Measurements from ENCODE around the gene NLGN2. TPM values are rescaled to one million over a fixed set of nuclear protein-coding genes. Genes with fewer than 3 reads are reported as not detected.

The NLGN2 gene
- total RNA-seq, 2 experiments from 2014 or later: 8.0 to 8.7 TPM

- Mint-ChIP-seq H3K27me3 (peaks cover 32% of the 10 kb centered on the region), H3K9me3 (peaks cover 5% of the 10 kb centered on the region), H3K36me3 (peaks cover 5% of the 10 kb centered on the region), H3K4me1 (peaks cover 11% of the 10 kb centered on the region), H3K4me3 (no peak overlapping the region), H3K27ac (no peak overlapping the region)
- DNase-seq (no peak), ATAC-seq (ENCODE audit: low read depth) (no peak)
- POLR2A ChIA-PET: no interaction called here
These were observed 24.7 kb upstream of the NLGN2 start for GRCh38 chr17:7382901-7383300.

- peak overlapping the region; percentile 41 for H3K4me3 Mint-ChIP-seq
- no peak overlapping the region for H3K27ac Mint-ChIP-seq
- POLR2A ChIA-PET: interaction anchor here (1.4 to 1.9 kb wide), 3 partner anchors 10 to 54 kb away, joined by 3 to 19 read pairs (median 4); partner anchors contain the start of gene PLSCR3
- no peak for ATAC-seq (ENCODE audit: low read depth)
- peaks cover 5% of the 10 kb centered on the region for H3K9me3 Mint-ChIP-seq
- DNase-seq: no peak
- H3K36me3 Mint-ChIP-seq: peaks cover 5% of the 10 kb centered on the region
- peaks cover 11% of the 10 kb centered on the region for H3K4me1 Mint-ChIP-seq
- H3K27me3 Mint-ChIP-seq: peaks cover 32% of the 10 kb centered on the region
These were observed 24.3 kb upstream of the NLGN2 start for GRCh38 chr17:7383371-7383741.

- peaks cover 5% of the 10 kb centered on the region for H3K9me3 Mint-ChIP-seq
- H3K4me1 Mint-ChIP-seq: peaks cover 11% of the 10 kb centered on the region
- peak; percentile 97 for ATAC-seq (ENCODE audit: low read depth)
- H3K36me3 Mint-ChIP-seq: peaks cover 5% of the 10 kb centered on the region
- POLR2A ChIA-PET: interaction anchor here (0.5 to 2.2 kb wide), 15 partner anchors 9 to 304 kb away, joined by 3 to 19 read pairs (median 3); partner anchors contain the start of genes GPS2, PLSCR3, TMEM102 and TMEM256
- peak overlapping the region; percentile 76 for H3K4me3 Mint-ChIP-seq
- H3K27me3 Mint-ChIP-seq: peaks cover 31% of the 10 kb centered on the region
- H3K27ac Mint-ChIP-seq: peak overlapping the region; percentile 63
- peak; percentile 86 for DNase-seq
These were observed 23.7 kb upstream of the NLGN2 start for GRCh38 chr17:7383742-7384488.

DNA sequence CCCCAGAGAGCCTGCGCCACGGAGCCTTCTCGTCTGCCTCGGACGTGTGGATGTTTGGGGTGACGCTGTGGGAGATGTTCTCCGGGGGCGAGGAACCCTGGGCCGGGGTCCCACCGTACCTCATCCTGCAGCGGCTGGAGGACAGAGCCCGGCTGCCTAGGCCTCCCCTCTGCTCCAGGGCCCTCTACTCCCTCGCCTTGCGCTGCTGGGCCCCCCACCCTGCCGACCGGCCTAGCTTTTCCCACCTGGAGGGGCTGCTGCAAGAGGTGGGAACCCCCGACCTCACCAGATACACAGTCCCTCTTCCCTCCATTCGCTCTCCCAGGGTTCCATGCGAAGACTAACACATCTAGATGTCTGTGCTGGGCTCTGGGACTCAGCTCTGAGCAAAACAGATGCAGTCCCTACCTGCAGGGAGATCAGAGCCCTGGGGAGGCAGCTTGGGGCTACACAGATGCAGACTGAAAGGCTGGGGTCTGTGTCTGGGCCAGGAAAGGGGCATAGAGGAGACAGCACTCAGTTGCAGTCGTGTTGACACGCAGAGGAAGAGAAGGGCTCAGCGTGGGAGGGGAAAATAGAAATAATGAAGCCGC lies 23.1 kb upstream of the NLGN2 start:
- DNase-seq (no peak), ATAC-seq (ENCODE audit: low read depth) (no peak)
- Mint-ChIP-seq H3K27ac (peak overlapping the region; percentile 63), H3K36me3 (no peaks in the 10 kb centered on the region), H3K9me3 (no peaks in the 10 kb centered on the region), H3K4me1 (peaks cover 11% of the 10 kb centered on the region), H3K4me3 (peak overlapping the region; percentile 76), H3K27me3 (peaks cover 26% of the 10 kb centered on the region)
- POLR2A ChIA-PET: interaction anchor here (0.5 to 2.2 kb wide), 15 partner anchors 9 to 303 kb away, joined by 3 to 19 read pairs (median 3); partner anchors contain the start of genes GPS2, PLSCR3, TMEM102 and TMEM256

GRCh38 chr17:7388856-7389255 lies 18.8 kb upstream of the NLGN2 start:
- Mint-ChIP-seq H3K27me3 (no peaks in the 10 kb centered on the region), H3K36me3 (peaks cover 6% of the 10 kb centered on the region), H3K4me1 (peaks cover 19% of the 10 kb centered on the region), H3K9me3 (no peaks in the 10 kb centered on the region), H3K4me3 (no peak overlapping the region), H3K27ac (no peak overlapping the region)
- ATAC-seq (ENCODE audit: low read depth) (no peak), DNase-seq (no peak)
- POLR2A ChIA-PET: interaction anchor here (0.8 kb wide), 2 partner anchors 15 to 37 kb away, joined by 3 read pairs; partner anchors contain the start of gene TMEM256

GRCh38 chr17:7389924-7390910 lies 17.4 kb upstream of the NLGN2 start:
- no peak overlapping the region for H3K27ac Mint-ChIP-seq
- H3K27me3 Mint-ChIP-seq: no peaks in the 10 kb centered on the region

DNA sequence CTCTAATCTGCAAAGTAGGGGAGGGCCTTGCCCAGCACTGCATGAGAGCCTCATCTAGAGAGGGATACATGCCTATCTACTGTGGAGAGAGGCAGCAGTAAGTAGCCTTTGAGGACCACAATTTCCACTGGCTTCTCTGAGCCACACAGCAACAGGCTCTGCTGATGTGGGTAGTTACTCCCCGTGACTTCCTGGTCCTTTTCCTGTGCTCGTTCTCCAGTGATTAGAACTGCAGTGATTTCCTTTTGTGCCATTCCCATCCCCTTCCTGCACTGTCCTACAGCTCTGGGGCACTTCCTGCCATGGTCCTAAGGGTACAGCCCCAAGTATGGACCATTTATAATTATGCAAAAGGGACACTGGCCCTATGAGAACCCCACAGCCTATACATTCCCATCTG lies 16.3 kb upstream of the NLGN2 start:
- Mint-ChIP-seq H3K4me1 (peaks cover 19% of the 10 kb centered on the region), H3K9me3 (no peaks in the 10 kb centered on the region), H3K27me3 (no peaks in the 10 kb centered on the region), H3K27ac (no peak overlapping the region), H3K36me3 (peaks cover 6% of the 10 kb centered on the region), H3K4me3 (no peak overlapping the region)
- POLR2A ChIA-PET: interaction anchor here (0.5 to 1.2 kb wide), 2 partner anchors 9 to 13 kb away, joined by 4 read pairs; partner anchors contain the start of gene TMEM256
- ATAC-seq (ENCODE audit: low read depth): no peak
- DNase-seq: no peak

More at GRCh38 chr17:7389924-7390910, 17.4 kb upstream of the NLGN2 start:
- DNase-seq (no peak), ATAC-seq (ENCODE audit: low read depth) (no peak)
- Mint-ChIP-seq H3K36me3 (peaks cover 6% of the 10 kb centered on the region), H3K9me3 (no peaks in the 10 kb centered on the region), H3K4me1 (peaks cover 19% of the 10 kb centered on the region), H3K4me3 (no peak overlapping the region)
- POLR2A ChIA-PET: interaction anchor here (1.2 kb wide), 1 partner anchor 14 kb away, joined by 4 read pairs; the partner anchor contains the start of gene TMEM256

DNA sequence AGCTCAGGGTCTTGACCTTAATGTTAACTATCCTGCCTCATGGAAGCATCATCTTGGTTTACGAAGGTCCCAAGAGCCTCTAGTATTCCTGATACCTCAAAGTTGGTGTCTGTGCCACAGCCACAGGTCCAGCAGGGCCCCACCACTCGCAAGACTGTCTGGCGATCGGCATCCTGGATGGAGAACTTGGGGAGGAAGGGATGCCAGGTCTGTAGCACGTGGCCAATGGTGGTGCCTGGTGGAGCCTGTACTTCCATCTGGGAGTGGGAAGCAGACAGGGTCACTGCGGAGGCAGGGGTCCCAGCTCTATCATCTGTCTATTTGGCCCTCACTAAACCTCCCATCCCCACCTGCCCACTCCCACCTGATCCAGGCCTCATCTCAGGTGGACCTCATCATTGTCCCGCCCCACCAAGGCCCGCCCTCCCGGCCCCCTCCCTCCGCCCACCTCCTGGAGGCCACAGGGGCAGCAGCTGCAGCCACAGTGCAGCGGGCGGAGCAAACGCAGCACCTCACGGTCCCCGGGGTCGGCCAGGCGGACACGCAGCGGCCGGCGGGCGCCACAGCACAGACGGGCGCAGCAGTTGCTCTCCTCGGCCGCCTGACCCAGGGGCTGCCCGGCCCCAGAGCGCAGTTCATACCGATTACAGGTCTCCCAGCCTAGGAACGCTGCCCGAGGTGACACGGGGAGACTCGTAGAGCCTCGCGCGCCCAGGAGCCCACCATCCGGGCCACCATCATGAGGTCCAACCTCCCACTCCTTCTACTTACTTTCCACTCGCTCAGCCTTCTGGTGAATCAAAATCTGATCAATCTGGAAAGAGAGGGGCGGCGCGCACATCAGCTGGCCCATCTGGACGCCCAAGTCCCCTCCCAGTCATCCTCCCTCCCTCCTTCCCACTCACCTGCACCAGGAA lies 14.7 kb upstream of the NLGN2 start:
- Mint-ChIP-seq H3K4me1 (peaks cover 19% of the 10 kb centered on the region), H3K4me3 (peak overlapping the region; percentile 95), H3K27me3 (no peaks in the 10 kb centered on the region), H3K9me3 (no peaks in the 10 kb centered on the region), H3K27ac (peak overlapping the region; percentile 58), H3K36me3 (peaks cover 6% of the 10 kb centered on the region)
- no peak for DNase-seq
- no peak for ATAC-seq (ENCODE audit: low read depth)
- POLR2A ChIA-PET: interaction anchor here (2.0 to 2.4 kb wide), 2 partner anchors 9 to 43 kb away, joined by 7 to 19 read pairs; no protein-coding TSS in a partner anchor

DNA sequence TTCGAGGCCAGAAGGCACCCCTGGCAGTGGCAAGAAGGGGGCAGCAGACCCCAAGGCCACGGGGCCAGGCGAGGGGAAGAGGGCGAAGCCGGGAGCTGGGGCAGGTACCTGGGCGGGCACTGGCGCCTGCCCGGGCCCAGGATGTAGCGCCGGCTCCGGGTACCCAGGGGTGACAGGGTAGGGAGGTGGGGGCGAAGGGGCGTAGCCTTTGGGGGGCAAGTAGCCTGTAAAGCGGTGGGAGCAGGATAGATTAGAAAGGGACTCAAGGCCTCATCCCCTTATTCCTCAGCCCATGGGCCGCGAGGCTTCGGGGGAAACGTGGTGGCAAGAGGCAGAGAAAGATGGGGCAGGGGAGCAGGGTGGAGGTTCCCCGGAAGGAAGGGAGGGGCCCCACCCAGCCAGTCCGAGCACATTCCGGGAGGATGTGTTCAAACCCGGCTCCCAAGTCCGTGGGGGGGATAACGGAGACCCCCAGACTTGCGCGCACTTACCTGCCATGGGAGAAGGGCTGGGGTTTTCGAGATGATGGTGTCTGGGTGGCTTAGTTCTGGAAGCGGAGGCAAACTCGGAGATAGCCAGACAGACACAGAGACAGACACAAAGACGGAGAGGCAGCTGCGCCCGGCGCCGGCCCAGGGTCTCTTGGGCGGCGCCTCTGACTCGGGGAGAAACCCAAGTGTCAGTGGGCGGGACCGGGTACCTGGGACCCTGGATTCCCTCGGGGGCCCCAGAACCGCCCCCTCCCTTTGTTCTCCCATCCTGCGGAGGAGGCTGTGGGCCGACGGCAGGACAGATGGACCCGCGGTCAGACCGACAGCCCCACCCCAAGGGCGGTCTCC lies 13.8 kb upstream of the NLGN2 start:
- H3K36me3 Mint-ChIP-seq: peaks cover 6% of the 10 kb centered on the region
- POLR2A ChIA-PET: interaction anchor here (0.6 to 2.4 kb wide), 8 partner anchors 9 to 159 kb away, joined by 3 to 25 read pairs (median 5); partner anchors contain the start of genes ACAP1 and TMEM256
- H3K4me3 Mint-ChIP-seq: peak overlapping the region; percentile 95
- peak; percentile 61 for DNase-seq
- H3K9me3 Mint-ChIP-seq: no peaks in the 10 kb centered on the region
- H3K4me1 Mint-ChIP-seq: peaks cover 19% of the 10 kb centered on the region
- peak overlapping the region; percentile 89 for H3K27ac Mint-ChIP-seq
- ATAC-seq (ENCODE audit: low read depth): peak; percentile 41
- H3K27me3 Mint-ChIP-seq: no peaks in the 10 kb centered on the region

DNA sequence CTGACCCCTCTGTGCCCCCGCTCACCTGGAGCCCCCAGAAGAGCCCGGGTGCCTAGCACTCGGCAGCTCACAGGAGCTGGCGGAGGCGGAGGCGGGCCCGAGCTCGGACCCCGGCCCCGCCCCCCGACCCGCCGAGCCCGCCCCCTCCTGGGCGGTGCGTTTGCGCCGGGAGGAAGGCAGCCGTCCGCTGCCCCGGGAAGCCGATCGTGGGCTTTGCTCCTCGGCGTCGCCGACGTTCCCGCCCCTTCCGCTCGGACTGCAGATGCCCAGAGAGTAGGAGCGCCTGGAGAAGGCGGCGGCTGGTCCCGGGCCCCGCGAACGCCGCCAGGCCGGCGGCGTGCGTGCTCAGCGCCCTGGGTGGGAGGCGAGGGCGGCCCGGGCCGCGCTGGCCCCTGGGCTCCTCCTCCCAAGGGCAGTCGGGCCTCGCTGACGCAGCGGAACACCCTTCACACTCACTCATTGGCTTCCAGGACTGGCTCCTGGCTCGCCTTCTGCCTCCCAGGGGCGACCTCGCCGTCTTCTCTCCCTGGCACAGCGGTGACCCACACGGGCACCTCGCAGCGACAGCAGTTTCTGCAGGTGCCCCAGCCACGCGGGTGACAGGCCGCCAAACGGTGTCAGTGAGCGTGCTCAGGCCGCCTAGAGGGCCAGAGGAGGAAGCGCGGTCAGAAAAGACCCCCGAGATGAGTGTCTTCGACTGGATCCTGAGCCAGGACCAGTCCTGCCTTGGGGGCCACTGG lies 13.0 kb upstream of the NLGN2 start, which contains the start of gene PLSCR3:
PLSCR3 (minus strand) TSS at position 74 of the 740 bp plus-strand sequence. CDS start 415 bp downstream, outside the sequence.
- Mint-ChIP-seq H3K4me3 (peak within 1 kb of the TSS; percentile 95), H3K27ac (peak within 1 kb of the TSS; percentile 89)

More for the DNA sequence above, 13.0 kb upstream of the NLGN2 start, which contains the start of gene PLSCR3:
- DNase-seq (peak; percentile 94), ATAC-seq (ENCODE audit: low read depth) (peak; percentile 88)
- Mint-ChIP-seq H3K4me1 (peaks cover 19% of the 10 kb centered on the region), H3K27me3 (no peaks in the 10 kb centered on the region), H3K9me3 (no peaks in the 10 kb centered on the region), H3K36me3 (peaks cover 6% of the 10 kb centered on the region)
- POLR2A ChIA-PET: interaction anchor here (0.6 to 2.4 kb wide), 9 partner anchors 9 to 292 kb away, joined by 3 to 25 read pairs (median 3); partner anchors contain the start of genes ACAP1, TMEM256 and TP53

All from activated naive CD8-positive, alpha-beta T cell treated with anti-CD3 and anti-CD28 coated beads, Interleukin-2, amount 10 ng/mL, durations not matched to agents 7 days and 5 days (primary cell).